HFF-Myc (cell line): ENCODE measurements around the gene SLC9B2.

Source experiments
- DNase-seq: peaks from one replicate; pipeline ENCODE4 v3.0.0-alpha.2; 2011; ENCODE audit warnings: low read depth; ENCODE audit errors: extremely low read depth
- H3K4me3 ChIP-seq: replicated peaks from 2 replicates; pipeline ENCODE4 v1.5.1; 2011; ENCODE audit warnings: low read depth, mild to moderate bottlenecking, control low read depth, low read length
- TF ChIP-seq, protein P1 (sequence below): IDR thresholded peaks from 2 replicates; pipeline ENCODE4 v1.5.1; 2012; ENCODE audit warnings: mild to moderate bottlenecking, low read depth, low read length, control low read depth; ENCODE audit errors: missing control alignments

Gene SLC9B2

DNA sequence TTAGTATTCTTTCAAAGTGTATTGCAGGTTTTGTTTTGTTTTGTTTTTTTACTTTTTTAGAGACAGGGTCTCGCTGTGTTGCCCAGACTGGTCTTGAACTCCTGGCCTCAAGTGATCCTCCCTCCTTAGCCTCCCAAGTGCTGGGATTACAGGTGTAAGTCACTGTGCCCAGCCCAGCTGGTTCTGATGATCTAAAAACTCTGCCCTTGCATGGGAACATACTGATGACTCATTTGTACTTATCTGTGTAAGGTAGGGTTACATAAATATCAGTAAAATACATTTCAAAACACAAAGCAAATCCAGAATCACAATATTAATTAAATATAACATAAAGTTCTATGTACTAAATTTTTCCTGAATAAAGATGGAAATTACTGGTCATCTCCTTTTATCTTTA is 49.7 kb downstream of the SLC9B2 start:
- DNase-seq = no peak
- TF ChIP-seq, protein P1, sequence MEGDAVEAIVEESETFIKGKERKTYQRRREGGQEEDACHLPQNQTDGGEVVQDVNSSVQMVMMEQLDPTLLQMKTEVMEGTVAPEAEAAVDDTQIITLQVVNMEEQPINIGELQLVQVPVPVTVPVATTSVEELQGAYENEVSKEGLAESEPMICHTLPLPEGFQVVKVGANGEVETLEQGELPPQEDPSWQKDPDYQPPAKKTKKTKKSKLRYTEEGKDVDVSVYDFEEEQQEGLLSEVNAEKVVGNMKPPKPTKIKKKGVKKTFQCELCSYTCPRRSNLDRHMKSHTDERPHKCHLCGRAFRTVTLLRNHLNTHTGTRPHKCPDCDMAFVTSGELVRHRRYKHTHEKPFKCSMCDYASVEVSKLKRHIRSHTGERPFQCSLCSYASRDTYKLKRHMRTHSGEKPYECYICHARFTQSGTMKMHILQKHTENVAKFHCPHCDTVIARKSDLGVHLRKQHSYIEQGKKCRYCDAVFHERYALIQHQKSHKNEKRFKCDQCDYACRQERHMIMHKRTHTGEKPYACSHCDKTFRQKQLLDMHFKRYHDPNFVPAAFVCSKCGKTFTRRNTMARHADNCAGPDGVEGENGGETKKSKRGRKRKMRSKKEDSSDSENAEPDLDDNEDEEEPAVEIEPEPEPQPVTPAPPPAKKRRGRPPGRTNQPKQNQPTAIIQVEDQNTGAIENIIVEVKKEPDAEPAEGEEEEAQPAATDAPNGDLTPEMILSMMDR = no peak
- H3K4me3 ChIP-seq = no peak overlapping the region

DNA sequence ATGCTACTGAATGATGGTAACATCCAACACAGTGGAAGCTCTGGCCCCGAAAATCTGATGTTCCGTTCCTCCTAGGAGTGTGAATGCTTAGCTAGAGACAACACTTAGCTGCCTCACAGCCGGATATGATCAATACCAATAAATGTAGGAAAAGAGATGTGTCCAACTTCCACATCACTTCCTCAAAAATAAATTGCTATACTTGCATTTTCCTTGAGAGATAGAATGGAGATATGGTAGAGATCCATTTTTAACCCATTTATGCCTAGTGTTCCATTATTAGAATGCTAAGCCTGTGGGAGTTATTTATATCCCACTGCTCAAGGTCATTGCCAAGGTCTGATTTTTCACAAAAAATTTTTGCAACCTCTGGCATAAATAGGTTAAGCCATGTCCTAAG is 51.6 kb downstream of the SLC9B2 start:
- TF ChIP-seq, protein P1 = no peak
- DNase-seq = no peak
- no peak overlapping the region for H3K4me3 ChIP-seq

DNA sequence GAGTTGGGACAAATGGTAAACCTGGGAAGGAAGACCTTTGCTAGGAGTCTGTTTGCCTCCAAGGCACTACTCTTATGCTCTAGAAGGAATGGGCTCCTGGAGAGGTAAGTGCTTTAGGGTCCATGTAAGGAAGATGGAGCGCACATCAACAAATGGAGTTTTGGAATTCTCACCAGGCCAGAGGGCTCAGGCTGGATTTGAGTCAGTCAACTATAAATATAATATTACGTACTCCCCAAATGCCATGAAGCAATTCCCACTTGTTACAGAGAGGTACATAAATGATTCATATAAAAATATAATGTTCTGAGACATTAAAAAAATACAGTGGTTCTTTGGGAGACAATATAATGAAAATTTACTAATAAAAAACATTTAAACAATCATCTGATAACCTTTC is 55.4 kb downstream of the SLC9B2 start:
- H3K4me3 ChIP-seq = no peak overlapping the region
- no peak for DNase-seq
- TF ChIP-seq, protein P1 = no peak

DNA sequence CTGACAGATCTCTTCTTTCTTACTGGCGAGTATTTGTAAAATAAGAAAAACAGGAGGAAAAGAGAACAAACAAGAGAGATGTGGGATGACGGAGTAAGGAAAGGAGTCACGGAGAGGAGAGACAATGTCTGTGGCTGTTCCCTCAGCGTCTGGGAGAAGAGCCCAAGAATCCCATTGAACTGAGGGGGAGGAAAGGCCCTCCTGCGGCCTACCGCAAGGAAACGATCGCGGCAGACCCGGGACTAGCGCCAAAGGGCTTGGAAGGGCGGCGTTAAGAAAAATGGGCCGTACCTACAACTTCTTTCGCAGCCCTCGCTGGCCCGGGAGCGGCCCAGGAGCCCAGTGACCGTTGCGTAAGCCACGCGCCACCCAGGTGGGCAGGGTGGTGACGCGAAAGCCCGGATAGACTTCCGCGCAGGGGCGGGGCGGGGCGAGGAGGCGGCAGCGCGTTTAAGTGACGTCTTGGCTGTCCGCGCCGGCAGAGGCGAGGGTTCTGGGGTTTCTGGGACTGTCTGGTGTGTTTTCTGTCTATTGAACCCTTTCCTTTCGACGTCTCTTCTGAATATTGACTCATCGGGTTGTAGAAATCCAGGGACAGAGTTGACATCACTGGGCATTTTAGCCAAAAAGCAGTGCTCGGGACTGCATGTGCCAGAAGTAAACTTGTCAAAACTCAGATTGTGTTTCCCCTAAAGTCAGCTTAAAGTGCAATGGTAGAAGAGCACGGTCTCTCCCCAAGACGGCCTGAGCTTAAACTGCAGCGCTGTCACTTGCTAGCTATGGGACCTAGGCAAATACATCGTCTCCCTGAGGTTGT is 57.0 kb downstream of the SLC9B2 start, which contains the start of gene SLC9B1:
Gene SLC9B1, minus strand, starts transcription at position 398 of the 817 bp plus-strand sequence. CDS start 27,994 bp downstream, outside the sequence.
- DNase-seq = peak; percentile 84
- peak within 1 kb of the TSS; percentile 42 for H3K4me3 ChIP-seq
- TF ChIP-seq, protein P1 = no peak

DNA sequence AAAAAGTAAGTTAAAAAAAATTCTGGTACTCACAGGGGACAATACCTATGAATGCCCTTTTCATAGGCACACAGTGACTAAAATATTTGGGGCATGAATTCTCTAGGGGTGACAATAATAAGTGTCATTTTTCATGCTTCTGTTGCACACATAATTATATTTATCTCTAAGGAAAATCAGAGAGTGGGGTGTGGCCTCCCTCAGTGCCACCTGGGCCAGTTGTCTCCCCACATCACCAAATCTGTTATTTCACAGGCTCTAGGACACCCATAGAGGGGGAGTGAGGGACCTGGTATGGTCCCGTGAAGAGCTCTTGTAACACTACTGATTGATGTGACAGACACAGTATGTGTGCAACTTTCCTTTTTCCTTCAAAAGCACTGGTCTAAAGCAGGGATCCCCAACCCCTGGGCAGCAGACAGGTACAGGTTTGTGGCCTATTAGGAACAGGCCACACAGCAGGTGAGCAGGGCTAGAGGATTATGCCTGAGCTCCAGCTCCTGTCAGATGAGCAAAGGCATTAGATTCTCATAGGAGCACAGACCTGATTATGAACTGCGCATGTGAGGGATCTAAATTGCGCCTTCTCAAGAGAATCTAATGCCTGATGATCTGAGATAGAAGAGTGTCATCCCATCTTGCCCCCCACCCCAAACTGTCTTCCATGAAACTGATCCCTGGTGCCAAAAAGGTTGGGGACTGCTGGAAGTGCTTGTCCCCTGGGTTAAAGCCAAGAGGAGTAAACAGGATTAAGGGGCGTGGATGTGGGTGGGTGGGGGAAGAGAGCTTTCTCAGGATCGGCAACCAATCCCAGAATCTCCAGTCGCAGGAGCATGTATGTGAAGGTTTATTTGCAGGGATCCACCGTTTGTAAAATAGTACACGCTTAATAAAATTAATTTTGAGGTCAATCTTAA is 57.9 kb downstream of the SLC9B2 start:
- H3K4me3 ChIP-seq = peak overlapping the region; percentile 42
- no peak for DNase-seq
- TF ChIP-seq, protein P1 = no peak

DNA sequence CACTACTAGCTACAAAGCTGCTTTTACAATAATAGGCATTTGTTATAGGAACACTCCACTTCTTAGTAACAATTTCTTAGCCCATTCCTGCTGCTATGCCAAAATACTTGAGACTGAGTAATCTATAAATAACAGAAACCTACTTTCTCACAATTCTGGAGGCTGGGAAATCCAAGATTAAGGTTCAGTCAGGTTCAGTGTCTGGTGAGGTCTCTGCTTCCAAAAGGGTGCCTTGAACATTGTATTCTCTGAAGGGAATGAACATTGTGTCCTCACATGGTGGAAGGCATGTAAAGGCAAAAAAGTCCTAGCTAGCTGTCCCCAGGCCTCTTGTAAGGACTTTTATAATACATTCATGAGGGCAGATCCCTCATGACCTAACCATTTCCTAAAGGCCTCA is 64.0 kb downstream of the SLC9B2 start:
- H3K4me3 ChIP-seq = no peak overlapping the region
- TF ChIP-seq, protein P1 = no peak
- no peak for DNase-seq
